ENCODE data around the gene SAMD3.
A peak's percentile ranks its signal among the peaks of the same experiment; 100 is the strongest.

Gene SAMD3

GRCh38 chr6:130111031-130111430, 111.7 kb downstream of the SAMD3 start:
- no peak for TF ChIP-seq CTCF (IDR thresholded peaks at IDR 0.05; ENCODE audit: extremely low read depth, missing control alignments)
- DNase-seq (ENCODE audit: low spot score): no peak

DNA sequence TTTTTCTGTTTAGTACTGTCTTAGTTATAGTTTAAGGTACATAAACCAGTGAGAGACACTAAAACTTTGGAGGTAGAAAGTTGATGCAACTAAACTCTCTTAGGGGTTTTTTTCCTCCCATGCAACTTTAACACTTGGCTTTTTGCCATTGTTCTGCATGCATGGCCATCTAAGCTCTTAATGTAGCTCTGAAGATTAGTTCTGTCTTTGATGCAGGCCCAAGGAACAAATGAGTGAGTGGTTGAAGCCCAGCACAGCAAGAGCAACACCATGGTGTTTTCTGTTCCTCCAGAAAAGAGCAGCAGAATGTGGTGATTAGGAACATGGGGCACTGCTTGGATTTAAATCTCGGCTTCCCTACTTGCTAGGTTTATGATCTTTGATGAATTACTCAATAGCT, 115.0 kb downstream of the SAMD3 start:
- no peak for DNase-seq (ENCODE audit: low spot score)
- TF ChIP-seq CTCF (IDR thresholded peaks at IDR 0.05; ENCODE audit: extremely low read depth, missing control alignments): no peak

GRCh38 chr6:130105996-130106704, 116.6 kb downstream of the SAMD3 start:
- DNase-seq (ENCODE audit: low spot score): peak; percentile 17
- no peak for TF ChIP-seq CTCF (IDR thresholded peaks at IDR 0.05; ENCODE audit: extremely low read depth, missing control alignments)

DNA sequence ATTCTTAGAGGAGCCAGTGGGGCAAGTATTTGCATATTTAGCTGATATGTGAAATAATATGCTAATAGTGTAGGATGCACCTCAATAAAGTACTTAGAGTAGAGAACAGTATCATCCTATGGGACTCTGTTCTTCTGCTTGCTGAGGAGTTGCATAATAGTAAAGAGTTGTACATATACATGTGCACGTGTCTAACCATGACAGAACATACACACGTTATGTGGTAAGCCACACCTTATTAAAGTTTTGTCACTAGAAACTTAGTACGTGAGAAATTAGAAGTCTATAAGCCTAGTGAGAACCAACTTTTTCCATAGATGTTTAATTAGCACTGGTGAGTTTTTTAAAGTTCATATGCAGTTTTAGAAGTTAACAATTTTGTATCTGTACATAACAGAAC, 123.6 kb downstream of the SAMD3 start:
- no peak for TF ChIP-seq CTCF (IDR thresholded peaks at IDR 0.05; ENCODE audit: extremely low read depth, missing control alignments)
- no peak for DNase-seq (ENCODE audit: low spot score)

DNA sequence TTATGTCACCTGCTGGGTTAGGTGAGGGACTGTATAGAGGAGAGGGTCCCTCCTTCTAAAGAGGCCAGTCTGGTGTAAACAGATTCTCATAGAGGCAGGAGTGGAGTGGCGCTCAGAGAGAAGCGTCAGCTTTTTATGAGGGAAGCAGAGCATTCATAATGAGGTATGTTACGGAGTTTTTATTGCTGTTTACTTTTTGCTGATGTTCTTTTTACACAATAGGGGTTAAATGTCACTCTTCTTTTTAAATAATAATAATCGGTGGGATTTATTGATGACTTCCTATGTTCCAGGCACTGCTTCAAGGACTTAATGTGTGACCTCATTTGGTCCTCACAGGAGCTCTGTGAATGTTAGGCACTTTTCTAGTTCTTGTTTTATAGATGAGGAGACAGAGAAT, 124.4 kb downstream of the SAMD3 start:
- TF ChIP-seq CTCF (IDR thresholded peaks at IDR 0.05; ENCODE audit: extremely low read depth, missing control alignments): no peak
- DNase-seq (ENCODE audit: low spot score): no peak
